ENCODE data around the gene SLC20A1. TPM values are rescaled to one million over a fixed set of nuclear protein-coding genes. Genes with fewer than 3 reads are reported as not detected.
A peak's percentile ranks its signal among the peaks of the same experiment; 100 is the strongest.
"Not testable (repeated sequence)": the region's sequence is repeated elsewhere in the genome, so short reads cannot be mapped to it uniquely, and the experiment has no call there.

Gene SLC20A1, protein sequence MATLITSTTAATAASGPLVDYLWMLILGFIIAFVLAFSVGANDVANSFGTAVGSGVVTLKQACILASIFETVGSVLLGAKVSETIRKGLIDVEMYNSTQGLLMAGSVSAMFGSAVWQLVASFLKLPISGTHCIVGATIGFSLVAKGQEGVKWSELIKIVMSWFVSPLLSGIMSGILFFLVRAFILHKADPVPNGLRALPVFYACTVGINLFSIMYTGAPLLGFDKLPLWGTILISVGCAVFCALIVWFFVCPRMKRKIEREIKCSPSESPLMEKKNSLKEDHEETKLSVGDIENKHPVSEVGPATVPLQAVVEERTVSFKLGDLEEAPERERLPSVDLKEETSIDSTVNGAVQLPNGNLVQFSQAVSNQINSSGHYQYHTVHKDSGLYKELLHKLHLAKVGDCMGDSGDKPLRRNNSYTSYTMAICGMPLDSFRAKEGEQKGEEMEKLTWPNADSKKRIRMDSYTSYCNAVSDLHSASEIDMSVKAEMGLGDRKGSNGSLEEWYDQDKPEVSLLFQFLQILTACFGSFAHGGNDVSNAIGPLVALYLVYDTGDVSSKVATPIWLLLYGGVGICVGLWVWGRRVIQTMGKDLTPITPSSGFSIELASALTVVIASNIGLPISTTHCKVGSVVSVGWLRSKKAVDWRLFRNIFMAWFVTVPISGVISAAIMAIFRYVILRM
- 34.9 TPM for total RNA-seq

DNA sequence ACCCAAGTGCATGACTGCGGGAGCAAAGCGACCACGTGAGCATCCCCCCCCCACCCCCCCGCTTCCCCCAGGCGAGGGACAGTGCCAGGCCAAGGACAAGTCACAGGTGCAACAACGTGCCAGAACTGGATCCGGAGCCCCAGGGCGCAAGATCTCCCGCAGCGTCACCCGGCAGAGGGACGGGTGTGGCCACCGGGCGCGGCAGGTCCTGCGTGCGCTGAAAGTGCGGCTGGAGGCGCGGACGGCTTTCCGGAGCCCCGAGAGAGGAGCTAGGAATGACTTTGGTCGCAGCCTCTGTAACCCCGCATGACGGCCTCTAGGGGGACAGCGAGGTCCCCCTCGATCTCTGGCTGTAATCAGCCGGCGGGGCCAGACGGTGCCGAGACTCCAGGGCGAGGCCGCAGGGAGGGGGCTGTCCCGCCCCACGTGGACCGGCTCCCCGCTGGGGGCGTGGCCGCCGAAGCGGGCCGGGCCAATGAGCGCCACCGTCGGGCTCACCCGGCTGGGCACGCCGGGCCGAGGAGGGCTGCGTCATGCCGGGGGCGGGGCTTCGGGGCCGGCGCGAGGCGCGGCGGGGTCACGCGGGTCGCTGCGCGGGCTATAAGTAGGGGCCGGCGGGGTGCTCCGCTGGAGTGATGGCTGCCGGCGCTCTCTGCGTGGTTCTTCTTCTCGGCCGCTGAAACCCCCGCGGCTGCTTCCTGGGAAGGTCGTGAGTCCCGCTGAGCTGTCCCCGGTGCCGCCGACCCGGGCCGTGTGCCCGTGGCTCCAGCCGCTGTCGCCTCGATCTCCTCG lies at the start of gene SLC20A1:
TSS of gene SLC20A1 (plus strand) at position 630 of the 792 bp plus-strand sequence. CDS start 890 bp downstream, outside the sequence.
- DNase-seq = peak; percentile 88

DNA sequence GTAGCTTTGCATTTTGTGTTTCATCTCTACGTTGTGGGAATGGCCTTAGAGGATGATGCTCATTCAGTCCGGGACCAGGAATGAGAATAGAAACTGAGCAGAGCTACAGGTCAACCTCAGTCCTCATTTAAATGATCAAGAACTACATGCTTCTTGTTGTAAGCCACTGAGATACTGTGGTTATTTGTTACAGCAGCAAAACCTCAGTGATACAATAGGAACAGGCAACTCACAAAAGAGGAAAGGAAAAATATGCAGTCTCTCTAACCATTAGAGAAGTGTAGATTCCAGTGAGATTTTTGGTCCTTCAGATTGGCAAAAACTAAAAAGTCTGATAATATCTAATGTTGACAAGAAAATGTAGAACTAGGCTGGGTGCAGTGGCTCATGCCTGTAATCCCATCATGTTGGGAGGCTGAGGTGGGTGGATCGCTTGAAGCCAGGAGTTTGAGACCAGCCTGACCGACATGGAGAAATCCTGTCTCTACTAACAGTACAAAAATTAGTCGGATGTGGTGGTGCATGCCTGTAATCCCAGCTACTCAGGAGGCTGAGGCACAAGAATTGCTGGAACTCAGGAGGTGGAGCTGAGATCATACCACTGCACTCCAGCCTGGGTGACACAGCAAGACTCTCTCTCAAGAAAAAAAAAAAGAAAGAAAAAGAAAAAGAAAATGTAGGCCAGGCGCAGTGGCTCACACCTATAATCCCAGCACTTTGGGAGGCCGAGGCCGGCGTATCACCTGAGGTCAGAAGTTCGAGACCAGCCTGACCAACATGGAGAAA lies 48.0 kb upstream of the SLC20A1 start:
- DNase-seq = no peak

DNA sequence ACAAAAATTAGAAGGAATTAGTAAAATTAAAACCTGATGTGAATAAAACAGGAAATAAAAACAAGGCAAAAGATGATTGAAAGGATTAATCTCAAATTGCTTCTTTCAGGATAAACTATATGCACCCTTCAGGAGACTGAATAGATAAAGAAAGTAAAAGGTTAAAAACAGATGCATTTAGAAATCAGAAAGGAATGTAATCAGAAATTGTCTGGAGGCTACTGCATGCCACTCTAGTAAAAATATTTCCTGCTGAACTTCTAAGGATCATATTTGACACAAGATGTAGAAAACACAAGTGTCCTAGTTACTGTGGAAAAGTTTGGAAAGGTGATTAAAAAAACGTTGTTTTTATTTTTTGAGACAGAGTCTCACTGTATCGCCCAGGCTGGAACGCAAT lies 45.1 kb upstream of the SLC20A1 start:
- no peak for DNase-seq

DNA sequence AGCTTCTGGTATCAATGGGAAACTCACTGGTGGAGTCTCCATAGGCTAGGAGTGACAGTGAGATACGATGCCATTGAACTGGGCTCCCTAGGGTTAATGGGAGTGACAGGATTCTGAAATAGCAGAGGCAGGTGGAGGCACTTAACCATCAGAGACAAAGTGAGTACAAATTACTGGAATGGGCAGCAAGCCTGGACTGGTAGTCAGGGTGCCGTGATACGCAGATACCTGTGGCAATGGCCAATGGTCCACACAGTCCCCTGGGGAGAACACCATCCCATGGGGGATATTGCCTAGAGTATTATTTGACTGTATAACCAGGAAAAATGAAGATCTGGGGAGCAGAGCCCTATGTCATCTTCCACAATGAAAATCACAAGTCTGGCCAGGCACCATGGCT lies 44.0 kb upstream of the SLC20A1 start:
- no peak for DNase-seq

DNA sequence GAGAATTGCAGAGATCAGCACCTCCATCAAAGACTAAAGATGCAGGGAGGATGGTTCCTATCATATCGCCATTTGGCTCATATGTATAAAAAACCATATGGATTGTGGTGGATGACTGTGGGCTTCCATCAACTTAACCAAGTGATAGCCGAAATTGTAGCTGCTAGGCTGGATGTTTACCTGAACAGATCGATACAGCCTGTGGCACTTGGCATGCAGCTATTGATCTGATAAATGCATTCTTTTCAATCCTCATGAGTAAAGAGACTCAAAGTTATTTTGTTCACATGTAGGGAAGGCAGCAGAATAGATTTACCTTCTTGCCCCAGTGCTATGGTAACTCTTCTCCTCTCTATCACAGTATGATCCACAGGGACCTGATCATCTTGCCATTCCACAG lies 42.8 kb upstream of the SLC20A1 start:
- no peak for DNase-seq

DNA sequence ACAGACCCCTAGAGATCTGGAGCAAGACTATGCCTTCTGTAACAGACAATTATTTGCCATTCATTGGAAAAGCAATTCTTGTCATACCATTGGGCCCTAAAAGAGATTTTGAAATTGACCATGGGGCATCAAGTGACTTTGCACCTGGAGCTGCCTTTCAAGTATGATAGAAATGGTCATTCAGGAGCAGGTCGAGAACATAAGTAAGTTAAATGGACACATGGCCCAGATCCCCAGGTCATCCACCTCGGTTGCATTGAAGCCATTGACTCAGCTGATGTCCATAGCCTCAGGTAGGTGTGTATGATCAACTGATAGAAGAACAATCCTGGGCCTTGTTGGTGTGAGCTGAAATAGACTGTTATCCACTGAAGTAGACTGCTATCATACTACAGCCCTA lies 42.0 kb upstream of the SLC20A1 start:
- DNase-seq = no peak

DNA sequence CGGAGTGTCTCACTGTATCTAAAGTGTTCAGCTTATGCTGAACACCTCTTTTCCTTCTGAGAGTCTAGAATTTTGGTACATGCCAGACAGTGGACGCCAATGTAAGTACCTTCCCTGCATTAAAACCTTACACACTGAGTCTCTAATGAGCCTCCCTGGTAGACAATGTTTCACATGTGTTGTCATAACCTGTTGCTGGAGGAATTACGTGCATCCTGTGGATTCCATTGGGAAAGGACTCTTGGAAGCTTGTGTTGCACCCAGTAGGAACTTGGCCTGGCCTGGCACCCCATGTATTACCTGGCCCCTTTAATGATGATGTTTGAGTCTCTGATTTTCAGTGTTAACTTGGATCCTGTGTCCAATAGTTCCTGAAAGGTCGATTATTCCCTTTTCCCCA lies 40.8 kb upstream of the SLC20A1 start:
- no peak for DNase-seq

DNA sequence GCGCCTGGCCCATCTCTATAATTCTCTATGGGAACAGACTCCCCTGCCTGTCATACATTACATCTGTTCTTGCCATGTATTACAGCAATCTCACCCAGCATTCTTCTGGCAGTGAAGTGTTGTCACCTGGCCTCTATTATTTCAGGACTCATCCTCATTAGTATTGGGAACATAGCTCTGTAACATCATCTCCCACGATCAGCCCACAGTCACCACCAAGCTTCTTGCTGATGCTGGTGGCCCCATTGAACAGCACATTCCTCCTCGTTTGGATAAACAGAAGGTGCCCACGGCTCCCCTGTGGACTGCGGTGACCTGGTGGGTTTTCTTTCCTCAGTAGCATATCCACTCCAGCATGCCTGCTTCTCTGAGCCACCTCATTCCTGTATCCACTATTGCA lies 39.8 kb upstream of the SLC20A1 start:
- no peak for DNase-seq

DNA sequence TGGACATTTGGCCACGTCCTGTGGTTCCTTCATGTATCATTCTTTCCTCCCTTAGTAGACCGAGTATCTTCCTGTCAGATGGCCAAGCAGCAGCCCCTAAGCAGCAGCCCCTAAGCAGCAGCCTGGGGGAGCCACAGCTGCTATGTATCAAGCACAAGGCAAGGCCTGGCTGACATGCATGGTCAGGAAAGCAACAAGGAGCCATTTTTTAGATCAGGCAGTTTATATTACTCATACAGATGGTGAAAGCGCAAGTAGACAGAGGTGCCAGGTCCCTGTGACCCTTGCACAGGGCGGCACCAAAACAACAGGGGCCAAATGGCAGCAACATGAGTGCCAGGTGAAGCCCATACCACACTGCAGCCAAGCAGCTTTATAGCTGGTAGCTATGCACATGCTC lies 39.2 kb upstream of the SLC20A1 start:
- DNase-seq = no peak

DNA sequence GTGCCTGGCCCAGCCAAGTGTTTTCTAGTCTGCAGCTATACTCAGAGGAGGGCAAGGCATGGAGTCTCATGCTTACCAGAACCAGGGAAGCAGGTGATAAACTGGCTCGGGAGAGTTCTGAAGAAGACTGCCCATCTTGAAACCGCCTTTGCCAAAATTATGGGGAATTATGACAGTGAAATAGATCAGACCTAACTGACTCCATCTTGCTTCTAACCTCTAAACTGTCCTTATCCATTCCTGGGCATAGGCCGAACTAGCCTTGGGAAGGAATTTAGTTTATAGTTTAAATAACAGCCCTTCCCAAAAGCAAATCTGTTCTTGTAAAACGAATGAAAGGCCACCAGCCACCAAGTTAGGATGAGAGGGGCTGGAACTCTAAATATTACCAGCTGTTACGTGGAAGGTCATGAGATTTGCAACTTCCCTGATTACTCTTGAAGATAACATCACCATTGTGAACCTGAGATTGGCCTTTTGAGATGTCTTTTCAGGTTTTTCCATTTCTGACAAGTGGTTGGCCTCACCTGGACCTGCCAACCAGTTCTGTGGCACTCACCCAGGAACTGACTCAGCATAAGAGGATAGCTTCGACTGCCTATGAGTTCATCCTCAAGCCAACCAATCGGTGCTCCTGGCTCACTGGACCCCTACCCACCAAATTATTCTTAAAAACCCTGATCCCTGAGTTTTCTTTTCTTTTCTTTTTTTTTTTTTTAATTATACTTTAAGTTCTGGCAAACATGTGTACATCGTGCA lies 37.9 kb upstream of the SLC20A1 start:
- no peak for DNase-seq

DNA sequence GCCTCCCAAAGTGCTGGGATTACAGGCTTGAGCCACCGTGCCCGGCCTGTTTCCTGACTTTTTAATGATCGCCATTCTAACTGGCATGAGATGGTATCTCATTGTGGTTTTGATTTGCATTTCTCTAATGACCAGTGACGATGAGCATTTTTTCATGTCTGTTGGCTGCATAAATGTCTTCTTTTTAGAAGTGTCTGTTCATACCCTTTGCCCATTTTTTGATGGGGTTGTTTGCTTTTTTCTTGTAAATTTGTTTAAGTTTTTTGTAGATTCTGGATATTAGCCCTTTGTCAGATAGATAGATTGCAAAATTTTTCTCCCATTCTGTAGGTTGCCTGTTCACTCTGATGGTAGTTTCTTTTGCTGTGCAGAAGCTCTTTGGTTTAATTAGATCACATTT lies 36.4 kb upstream of the SLC20A1 start:
- not testable (repeated sequence) for DNase-seq

DNA sequence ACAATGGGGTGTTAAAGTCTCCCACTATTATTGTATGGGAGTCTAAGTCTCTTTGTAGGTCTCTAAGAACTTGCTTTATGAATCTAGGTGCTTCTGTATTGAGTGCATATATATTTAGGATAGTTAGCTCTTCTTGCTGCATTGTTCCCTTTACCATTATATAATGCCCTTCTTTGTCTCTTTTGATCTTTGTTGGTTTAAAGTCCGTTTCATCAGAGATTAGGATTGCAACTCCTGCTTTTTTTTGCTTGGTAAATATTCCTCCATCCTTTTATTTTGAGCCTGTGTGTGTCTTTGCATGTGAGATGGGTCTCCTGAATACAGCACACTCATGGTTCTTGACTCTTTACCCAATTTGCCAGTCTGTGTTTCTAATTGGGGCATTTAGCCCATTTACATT lies 33.5 kb upstream of the SLC20A1 start:
- DNase-seq = not testable (repeated sequence)

DNA sequence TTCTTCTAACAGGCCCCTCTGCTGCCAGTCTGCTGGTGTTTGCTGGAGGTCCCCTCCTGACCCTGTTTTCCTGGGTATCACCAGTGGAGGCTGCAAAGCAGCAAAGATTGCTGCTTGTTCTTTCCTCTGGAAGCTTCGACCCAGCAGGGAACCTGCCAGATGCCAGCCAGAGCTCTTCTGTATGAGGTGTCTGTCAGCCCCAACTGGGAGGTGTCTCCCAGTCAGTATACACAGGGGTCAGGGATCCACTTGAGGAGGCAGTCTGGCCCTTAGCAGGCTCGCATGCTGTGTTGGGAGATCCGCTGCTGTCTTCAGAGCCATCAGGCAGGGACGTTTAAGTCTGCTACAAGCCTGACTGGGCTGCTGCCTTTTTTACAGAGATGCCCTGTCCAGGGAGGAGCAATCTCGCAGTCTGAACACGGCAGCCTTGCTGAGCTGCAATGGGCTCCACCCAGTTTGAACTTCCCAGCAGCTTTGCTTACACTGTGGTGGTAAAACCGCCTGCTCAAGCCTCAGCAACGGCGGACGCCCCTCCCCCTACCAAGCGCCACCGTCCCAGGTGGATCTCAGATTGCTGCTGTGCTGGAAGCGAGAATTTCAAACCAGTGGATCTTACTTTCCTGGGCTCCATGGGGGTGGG lies 31.4 kb upstream of the SLC20A1 start:
- no peak for DNase-seq

DNA sequence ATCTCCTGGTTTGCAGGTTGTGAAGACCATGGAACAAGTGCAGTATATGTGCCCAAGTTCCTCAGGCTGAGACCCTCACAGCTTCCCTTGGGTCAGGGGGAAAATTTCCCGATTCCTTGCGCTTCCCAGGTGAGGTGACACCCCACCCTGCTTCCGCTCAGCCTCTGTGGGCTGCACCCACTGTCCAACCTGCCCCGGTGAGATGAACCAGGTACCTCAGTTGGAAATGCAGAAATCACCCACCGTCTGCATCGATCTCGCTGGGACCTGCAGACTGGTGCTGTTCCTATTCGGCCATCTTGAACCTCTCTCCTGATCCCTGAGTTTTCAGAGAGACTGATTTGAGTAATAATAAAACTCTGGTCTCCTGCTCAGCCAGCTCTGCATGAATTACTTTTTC lies 30.7 kb upstream of the SLC20A1 start:
- no peak for DNase-seq

DNA sequence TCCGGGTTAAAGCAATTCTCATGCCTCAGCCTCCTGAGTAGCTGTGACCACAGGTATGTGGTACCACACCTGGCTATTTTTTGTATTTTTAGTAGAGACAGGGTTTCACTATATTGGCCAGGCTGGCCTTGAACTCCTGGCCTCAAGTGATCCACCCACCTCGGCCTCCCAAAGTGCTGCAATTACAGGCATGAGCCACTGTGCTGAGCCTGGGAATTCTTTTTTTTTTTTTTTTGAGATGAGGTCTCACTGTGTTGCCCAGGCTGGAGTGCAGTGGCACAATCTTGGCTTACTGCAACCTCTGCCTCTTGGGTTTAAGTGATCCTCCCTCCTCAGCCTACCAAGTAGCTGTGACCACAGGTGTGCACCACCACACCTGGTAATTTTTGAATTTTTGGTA lies 29.9 kb upstream of the SLC20A1 start:
- not testable (repeated sequence) for DNase-seq

DNA sequence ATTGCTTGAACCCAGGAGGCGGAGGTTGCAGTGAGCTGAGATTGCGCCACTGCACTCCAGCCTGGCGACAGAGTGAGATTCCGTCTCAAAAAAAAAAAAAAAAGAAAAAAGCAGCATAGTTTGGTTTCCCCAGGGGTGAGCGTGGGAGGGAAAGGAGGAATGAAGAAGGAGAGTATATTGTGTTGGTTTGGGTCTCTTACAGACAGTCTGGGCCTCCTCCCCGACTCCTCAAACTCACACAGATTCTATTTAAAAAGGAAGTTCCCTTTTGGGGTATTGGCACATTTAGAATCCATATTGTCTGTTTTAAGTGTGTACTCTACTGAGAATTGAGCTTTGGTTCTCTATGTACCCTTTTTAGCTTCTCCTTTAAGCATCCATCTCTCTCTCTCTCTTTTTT lies 27.4 kb upstream of the SLC20A1 start:
- DNase-seq = no peak

DNA sequence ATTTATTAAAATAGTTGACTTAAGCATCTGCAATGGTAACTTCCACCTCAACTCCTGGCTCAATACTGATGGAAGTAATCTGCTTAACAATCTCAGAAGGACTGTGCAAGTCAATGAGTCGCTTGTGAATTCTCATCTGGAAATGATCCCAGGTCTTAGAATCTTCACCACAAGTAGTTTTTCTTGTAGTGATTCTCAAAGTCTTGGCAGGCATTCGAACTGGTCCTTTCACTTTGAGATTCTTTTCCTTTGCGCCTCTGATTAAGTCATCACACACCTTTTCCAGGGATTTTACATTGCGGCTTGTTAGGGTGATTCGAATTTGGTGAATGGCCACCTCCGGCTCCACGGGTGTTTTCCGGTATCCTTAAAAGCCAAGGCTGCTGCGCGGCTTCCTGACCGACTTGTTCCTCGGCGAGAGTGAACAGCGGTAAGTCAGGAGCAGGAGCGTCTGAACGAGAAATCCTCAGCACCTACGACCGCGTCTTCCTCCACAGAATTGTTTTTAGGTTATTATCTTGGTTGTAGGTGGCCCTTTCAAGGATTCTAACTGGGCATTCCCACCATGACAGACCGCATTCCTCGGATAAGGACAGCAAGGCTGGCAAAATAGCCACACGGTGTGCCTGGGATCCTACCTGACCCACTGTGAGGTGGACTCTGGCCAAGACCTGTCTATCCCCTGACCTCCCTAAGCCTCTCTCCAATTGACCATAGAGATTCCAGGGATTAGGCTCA lies 23.8 kb upstream of the SLC20A1 start:
- no peak for DNase-seq

DNA sequence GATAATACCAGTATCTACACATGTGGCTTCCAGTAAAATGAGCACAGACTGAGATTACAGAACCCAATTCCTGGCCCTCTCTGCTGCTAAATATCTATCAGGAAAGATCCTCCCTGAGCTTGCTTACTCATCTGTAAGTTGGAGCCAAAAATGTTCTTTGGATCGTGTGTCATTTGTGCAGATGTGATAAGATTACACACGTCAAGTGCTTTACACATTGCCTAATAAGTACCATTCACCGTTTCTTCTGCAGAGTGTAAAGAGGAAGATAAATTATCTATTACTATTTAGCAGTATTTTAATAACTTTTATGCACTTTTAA lies 23.2 kb upstream of the SLC20A1 start:
- peak; percentile 53 for DNase-seq

DNA sequence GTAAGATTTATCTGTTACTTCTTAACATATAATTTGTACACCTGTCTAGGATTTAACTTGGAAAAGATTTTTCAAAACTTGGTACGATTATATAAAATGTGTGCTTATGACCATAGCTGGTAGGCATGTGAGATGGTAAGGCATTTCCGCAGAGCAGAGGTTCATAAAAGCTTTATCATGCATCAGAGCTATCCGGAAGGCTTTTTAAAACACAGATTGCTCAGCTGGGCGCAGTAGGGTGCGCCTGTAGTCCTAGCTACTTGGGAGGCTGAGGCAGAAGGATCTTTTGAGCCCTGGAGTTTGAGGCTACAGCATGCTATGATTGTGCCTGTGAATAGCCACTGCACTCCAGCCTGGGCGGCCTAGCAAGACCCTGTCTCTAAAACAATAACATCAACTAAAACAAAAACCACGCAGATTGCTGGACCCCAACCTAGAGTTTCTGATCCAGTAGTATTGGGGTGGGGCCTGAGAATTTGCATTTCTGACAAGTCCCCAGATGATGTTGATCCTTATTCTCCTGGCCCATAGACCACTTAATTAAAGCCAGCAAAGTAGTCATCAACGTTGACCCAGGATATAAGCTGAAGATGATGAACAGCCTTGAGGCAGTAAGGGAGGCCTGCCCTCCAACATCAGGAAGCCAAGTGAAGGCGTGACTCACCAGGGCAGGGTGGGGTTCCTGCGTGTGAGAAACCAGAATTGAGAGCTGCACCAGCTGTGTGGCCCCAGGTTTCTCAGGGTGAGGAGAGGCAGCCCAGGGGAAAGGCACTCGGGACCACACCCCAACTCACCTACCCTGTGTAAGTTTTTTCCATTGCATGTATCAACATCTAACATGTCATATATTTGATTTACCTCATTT lies 21.6 kb upstream of the SLC20A1 start:
- DNase-seq = no peak

All from skin of body (tissue), 2 donors.